ENCODE data around the gene ECM1. TPM values are rescaled to one million over a fixed set of nuclear protein-coding genes. Genes with fewer than 3 reads are reported as not detected.

ECM1 gene
- total RNA-seq, 1 donor from 2014 or later, result 16.9 TPM

DNA sequence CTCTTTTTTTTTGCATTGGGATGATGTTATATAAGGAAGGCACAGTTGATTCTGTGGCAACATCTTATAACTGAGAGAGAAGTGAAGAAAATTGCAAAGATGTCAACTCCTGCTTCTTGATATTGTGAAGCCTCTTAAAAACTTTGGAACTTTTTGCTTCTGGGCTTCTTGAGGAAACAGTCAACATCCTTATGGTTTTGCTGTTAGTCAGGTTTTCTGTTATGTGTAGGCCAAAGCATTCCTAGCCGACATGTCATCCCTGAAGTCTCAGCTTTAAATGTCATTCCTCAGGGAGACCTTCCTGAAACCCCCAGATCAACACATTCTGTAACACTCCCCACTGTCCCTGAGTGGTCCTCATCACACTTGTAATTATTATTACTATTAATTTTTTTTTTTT is 20.3 kb downstream of the ECM1 start:
- H3K36me3 ChIP-seq, result no peaks in the 10 kb centered on the region
- intact Hi-C loops (cut with DNase I), result no loop called here
- no peak overlapping the region for H3K4me3 ChIP-seq
- no peaks in the 10 kb centered on the region for H3K27me3 ChIP-seq (ENCODE audit: low read depth)
- H3K4me1 ChIP-seq, result peaks cover 6% of the 10 kb centered on the region
- H3K27ac ChIP-seq, result no peak overlapping the region
- ATAC-seq (no peak), DNase-seq (no peak)
- no peaks in the 10 kb centered on the region for H3K9me3 ChIP-seq
- TF ChIP-seq, protein P1, sequence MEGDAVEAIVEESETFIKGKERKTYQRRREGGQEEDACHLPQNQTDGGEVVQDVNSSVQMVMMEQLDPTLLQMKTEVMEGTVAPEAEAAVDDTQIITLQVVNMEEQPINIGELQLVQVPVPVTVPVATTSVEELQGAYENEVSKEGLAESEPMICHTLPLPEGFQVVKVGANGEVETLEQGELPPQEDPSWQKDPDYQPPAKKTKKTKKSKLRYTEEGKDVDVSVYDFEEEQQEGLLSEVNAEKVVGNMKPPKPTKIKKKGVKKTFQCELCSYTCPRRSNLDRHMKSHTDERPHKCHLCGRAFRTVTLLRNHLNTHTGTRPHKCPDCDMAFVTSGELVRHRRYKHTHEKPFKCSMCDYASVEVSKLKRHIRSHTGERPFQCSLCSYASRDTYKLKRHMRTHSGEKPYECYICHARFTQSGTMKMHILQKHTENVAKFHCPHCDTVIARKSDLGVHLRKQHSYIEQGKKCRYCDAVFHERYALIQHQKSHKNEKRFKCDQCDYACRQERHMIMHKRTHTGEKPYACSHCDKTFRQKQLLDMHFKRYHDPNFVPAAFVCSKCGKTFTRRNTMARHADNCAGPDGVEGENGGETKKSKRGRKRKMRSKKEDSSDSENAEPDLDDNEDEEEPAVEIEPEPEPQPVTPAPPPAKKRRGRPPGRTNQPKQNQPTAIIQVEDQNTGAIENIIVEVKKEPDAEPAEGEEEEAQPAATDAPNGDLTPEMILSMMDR (IDR thresholded peaks at IDR 0.05), result no peak

DNA sequence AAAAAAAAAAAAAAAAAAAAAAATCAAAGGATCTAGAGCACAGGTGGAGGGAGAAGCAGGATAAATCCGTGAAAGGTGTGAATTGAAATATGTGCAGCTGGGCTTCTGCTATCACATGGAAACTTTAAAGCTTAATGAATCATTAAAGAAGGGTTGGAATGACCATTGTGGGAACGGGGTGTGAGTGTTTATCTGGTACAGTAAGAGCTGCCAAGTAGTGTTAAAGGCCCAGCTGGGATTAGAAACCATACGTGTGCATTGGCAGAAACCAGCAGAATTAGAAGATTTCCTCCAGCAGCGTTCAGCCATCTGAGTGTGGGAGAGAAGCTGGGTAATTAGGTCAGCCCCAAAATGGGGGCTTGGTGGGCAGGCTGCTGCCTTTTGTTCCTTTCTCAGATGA is 21.1 kb downstream of the ECM1 start:
- TF ChIP-seq, protein P1 (IDR thresholded peaks at IDR 0.05), result no peak
- H3K9me3 ChIP-seq, result no peaks in the 10 kb centered on the region
- DNase-seq (no peak), ATAC-seq (no peak)
- peaks cover 6% of the 10 kb centered on the region for H3K4me1 ChIP-seq
- H3K27me3 ChIP-seq (ENCODE audit: low read depth), result no peaks in the 10 kb centered on the region
- no peaks in the 10 kb centered on the region for H3K36me3 ChIP-seq
- intact Hi-C loops (cut with DNase I), result no loop called here
- no peak overlapping the region for H3K4me3 ChIP-seq
- H3K27ac ChIP-seq, result no peak overlapping the region

DNA sequence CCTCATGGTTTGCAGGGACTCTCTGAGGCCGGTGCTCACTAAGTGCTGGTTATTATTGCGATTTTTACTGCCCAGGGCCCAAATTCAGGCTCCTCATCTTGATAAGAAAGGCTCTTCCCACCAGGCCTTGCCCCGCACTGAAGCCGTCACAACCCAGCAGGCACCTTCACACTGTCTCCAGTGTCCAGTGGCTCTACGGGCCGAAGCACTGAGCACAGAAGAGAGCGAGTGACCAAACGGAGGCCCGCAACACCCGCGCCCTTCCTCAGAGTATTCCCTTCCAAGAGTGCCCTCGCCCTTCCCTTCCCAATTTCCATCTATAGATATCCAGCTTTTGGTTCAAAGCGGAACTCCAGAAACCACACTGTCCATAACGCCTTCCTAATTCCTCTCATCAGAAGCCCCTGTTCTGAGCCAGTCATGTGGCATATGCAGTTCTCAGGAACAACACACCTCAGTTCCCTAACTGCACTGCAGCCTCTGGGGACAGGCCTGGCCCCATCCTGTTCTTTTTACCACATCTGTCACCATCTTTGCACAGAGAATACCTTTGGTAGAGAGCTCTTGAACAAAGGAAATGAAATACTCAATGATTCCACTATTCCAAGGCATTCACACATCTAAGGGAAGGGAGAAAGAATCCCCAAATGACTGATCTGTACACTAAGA is 22.7 kb downstream of the ECM1 start:
- intact Hi-C loops (cut with DNase I), result no loop called here
- ATAC-seq (no peak), DNase-seq (no peak)
- H3K27ac ChIP-seq, result no peak overlapping the region
- no peaks in the 10 kb centered on the region for H3K9me3 ChIP-seq
- no peaks in the 10 kb centered on the region for H3K36me3 ChIP-seq
- no peak overlapping the region for H3K4me3 ChIP-seq
- H3K27me3 ChIP-seq (ENCODE audit: low read depth), result no peaks in the 10 kb centered on the region
- H3K4me1 ChIP-seq, result peaks cover 6% of the 10 kb centered on the region
- TF ChIP-seq, protein P1 (IDR thresholded peaks at IDR 0.05), result no peak

DNA sequence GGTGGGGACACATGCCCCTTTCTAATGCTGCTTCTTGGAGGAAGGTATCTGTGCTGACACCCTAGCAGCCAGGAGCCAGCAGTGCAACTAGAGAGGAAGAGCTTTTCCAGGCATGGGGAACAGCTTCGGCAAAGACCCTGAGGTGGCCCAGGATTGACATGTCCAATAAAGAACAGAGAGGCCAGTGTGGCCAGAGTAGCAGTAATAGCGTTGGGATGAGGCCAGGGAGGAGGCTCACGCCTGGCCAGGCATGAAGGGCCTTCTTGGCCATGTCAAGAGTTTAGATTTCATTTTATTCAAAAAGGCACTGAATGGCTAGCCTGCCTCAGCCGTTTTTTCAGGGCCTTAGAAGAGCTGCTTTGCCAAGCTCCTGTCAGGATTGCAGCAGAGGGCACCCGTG is 25.0 kb downstream of the ECM1 start:
- peaks cover 6% of the 10 kb centered on the region for H3K4me1 ChIP-seq
- no peak overlapping the region for H3K4me3 ChIP-seq
- intact Hi-C loops (cut with DNase I), result no loop called here
- DNase-seq, result no peak
- H3K9me3 ChIP-seq, result no peaks in the 10 kb centered on the region
- H3K36me3 ChIP-seq, result no peaks in the 10 kb centered on the region
- no peak for ATAC-seq
- no peaks in the 10 kb centered on the region for H3K27me3 ChIP-seq (ENCODE audit: low read depth)
- TF ChIP-seq, protein P1 (IDR thresholded peaks at IDR 0.05), result peak; percentile 26
- H3K27ac ChIP-seq, result no peak overlapping the region

DNA sequence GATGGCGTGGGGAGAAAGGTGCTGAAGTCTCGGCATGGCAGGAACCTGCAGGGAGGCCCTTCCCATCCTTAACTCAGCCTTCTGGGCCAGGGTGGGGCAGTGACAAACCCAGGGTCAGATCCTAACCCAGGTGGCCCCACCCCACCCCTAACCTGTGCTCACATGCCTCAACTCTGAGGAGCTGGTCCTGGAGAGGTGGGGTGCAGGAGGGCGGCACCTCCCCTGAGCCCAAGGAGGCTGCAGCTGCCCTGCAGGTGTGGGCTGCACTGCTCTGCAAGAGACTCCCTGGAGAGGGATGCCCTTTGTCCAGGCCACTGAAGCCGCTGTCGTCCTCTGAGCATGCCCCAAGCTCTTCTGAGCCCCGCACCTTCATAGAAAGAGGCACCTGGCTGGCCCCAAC is 26.1 kb downstream of the ECM1 start:
- DNase-seq, result no peak

More for the DNA sequence above, 26.1 kb downstream of the ECM1 start:
- Histone ChIP-seq H3K36me3 (no peaks in the 10 kb centered on the region), H3K27me3 (ENCODE audit: low read depth) (no peaks in the 10 kb centered on the region), H3K9me3 (no peaks in the 10 kb centered on the region), H3K4me1 (peaks cover 6% of the 10 kb centered on the region), H3K27ac (no peak overlapping the region), H3K4me3 (no peak overlapping the region)
- ATAC-seq, result no peak
- intact Hi-C loops (cut with DNase I), result no loop called here
- TF ChIP-seq, protein P1 (IDR thresholded peaks at IDR 0.05), result no peak

Data from lower lobe of right lung (tissue), 2 donors.